ENCODE results near the gene ARFGAP1.
A peak's percentile ranks its signal among the peaks of the same experiment; 100 is the strongest.

ARFGAP1 gene

DNA sequence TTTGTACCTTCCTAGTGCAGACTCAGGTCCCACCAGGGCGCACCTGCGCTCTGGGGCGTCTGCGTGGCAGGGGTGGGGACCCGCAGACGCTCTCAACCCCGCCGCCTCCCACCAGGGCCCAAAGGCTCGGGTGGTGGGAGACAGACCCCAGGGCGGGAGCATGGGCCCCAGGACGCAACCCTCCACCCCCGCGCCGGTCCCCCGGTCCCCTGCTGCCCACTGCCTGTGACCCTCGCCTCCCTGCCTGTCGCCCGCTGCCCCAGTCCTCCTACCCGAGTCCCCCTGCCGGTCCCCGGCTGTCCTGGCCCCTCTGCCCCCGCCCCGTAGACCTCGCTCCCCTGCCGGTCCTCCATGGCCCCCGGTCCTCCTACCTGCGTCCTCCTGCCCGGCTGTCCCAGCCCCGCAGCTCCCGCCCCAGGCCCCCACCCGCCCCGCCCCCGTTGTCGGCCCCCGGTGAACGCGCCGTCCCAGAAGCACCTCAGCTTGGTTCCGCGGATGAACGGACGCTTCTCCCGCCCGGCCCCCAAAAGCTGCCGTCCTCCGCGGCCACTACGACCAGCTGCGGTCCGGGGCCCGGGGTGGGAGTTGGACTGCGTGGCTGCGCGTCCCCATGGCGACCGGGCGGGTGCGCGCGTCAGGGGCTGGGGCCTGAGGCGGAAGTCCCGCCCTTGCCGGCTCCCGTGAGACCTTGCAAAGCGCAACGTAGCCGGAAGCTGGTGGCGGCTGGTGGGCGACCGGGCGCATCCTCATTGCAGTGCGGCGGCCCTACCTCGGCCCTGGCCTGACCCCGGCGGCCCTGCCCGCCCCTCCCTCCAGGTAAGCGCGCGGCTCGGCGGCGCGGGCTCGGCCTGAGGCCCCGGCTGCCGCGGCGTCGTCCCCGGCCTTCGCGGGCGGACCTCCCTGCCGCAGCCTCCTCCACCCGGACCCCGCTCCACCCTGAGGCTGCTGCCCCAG is at the start of gene ARFGAP1:
ARFGAP1 (plus strand) TSS at position 709 of the 954 bp plus-strand sequence. CDS start 2,768 bp downstream, outside the sequence.
- DNase-seq = peak; percentile 93

DNA sequence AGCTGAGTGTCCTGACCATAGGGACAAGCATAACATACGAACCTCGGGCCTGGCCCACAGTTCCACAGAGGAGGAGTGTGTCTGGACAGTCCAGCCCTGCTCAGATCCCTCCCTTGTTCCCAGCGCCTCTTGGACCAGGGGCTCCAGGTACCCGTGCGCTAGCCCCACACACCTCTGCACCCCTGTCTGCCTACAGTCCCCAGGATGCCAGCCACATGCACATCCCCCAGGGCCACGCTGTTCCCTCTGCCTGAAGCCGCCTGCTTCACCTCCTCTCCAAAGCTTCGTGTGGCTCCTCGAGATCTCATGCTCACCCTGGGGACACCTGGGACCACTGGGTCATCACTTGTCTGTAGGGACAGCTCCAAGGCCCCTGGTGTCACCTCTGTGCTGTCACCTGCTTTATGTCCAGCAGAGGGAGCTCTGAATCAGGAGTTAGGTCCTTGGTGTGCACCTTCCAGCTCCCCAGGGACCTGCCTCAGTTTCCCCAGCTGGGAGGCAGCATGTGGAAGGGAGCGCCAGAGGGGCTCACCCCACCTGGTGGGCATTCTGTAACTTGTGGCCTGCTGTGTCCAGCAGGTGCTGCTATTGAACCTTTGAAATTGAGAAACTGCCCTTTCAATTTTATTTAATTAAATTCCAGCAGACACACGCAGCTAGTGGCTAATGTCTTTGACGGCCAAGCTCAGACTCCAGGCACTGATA is 49.3 kb upstream of the ARFGAP1 start:
- peak; percentile 70 for DNase-seq

DNA sequence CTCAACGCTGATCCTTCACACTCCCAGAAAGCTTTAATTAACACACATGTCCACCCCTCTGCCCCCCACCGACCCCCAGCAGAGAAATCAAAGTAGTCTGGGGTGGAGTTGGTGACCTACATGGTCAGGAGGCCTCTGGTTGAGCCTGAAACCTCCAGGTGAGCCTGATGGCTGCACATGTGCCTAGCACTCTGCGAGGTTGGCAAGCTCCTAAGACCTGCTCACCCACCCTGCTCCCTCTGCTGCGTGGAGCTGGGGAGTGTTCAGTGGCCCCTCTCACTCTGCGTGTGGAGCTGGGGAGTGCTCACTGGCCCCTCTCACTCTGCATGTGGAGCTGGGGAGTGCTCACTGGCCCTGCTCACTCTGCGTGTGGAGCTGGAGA is 48.8 kb upstream of the ARFGAP1 start:
- DNase-seq = no peak

DNA sequence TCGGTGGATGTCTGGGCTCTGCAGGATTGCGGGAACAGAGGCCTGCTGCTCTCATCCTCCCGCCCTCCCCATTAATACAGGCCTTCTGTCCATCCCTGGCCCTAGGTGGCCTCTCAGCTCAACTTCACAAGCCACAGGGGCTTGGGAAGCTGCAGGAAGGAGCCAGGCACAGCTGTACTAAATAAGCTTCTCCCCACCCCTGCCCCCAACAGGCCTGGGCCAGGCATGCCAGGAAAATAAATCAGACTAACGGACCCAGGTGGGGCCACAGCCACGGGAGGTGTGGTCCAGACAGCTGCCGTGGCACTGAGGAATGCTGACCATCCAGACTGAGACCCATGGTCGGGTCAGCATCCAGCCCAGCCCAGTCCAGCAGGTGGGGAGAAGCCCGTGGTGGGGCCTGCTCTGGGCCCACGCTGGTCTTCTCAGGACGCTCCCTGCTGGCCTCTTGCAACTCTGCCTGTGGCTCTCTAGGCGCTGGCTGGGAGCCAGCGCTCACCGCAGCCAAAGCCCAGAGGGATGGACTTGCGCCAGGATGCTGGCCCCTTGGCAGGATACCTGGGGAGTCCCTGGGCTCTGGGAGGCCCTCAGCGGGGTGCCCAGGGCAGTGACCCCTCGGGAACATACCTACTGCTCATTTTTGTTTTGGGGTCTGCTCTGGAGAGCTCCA is 48.1 kb upstream of the ARFGAP1 start:
- no peak for DNase-seq

DNA sequence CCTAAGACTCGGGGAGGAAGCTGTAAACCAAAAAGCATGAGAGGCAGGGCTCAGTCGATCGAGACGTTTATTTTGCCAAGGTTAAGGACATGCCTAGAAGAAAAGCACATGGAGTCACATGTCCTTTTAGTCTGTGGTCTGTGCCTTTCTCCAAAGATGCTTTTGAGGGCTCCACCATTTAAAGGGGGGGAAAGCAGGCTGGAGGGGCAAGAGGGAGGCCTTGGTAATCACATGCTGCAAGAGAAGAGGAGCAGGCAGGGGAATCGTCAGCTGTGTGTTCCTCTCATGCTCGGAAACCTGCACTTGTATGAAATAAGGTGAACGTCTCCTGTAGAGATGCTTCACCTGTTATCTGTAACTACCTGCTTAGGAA is 47.5 kb upstream of the ARFGAP1 start:
- no peak for DNase-seq

DNA sequence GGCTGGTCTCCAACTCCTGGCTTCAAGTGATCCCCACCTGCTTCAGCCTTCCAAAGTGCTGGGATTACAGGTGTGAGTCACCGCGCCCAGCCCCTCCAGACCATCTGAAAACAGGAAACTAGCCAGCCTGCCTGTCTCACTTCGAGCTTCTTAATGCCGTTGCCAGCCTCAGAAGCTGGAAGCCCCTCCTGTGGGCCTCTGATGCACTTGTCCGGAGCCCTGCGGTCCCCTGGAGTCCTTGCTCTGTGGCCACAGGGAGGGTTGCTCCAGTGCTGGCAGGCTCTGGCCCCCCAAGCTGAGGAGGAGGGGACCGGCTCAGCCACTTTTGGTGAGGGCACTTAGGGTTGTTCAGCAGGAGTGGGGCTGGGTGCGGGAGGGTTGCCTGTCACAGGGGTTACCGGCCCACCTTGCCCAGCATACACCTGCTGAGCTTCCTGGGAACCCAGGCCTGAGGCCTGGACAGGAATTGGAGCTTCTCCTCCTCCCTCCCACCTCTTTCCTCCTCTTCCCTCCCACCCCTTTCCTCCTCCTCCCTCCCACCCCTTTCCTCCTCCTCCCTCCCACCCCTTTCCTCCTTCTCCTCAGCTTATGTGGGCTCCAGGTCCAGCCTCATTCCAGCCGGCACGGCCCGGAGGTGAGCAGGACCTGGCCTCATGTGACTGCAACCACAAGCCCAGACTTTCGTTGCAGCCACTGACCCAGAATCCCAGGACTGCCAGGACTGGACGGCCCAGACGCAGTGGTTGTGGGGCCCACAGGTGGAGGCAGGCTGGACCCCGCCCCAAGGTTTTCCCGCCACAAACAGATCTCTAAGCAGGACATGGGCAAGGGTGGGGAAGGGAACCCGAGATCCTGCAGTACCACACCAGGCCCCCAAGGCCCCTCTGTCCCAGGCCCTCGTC is 46.3 kb upstream of the ARFGAP1 start:
- no peak for DNase-seq

DNA sequence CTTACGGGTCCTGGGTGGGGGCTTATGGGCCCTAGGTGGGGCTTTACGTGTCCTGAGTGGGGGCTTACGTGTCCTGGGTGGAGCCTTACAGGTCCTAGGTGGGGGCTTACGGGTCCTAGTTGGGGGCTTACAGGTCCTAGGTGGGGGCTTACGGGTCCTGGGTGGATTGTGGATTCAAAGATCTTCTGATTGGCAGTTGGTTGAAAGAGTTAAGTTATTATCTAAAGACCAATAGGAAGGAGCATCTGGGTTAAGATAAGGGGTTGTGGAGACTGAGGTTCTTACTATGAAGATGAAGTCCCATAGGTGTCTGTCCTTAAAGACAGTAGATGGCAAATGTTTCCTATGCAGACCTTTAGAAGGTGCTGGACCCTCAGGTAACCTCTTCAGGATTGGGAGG is 45.4 kb upstream of the ARFGAP1 start:
- no peak for DNase-seq

DNA sequence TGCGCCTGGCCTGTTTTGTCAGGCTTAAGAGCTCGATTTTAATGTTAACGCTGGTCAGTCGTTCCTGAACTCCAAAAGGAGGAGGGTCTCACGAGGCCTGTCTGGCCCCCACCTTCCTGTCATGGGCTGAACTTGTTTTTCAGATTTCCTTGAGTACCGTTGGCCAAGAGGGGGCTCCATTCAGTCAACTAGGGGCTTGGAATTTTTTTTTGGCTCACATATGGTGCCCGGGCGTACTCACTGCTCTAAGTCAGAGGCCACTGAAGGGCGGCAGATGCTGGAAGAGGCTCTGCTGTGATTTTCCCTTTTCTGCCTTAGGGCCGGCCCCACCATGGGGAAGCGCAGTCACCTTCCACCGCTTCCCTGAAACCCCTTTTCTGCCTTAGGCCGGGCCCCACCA is 43.8 kb upstream of the ARFGAP1 start:
- DNase-seq = no peak

DNA sequence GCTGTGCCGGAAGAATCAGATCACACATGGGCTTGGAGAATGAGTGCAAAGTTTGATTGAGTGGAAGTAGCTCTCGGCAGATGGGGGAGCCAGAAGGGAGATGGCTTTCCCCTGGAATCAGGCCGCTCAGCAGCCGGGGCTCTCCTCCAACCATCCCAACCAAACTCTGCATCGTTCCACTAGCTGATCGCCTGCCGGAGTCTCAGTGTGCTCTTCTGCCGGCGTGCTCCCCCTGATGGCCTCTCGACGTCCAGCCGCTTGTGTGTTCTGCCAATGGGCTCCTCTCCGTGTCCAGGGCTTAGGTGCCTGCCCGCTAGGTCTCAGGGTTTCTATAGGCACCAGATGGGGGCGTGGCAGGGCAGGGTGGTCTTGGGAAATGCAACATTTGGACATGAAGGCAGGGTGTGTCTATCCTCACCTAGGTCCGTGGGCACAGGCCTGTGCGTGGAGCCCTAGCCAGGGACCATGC is 41.8 kb upstream of the ARFGAP1 start:
- no peak for DNase-seq

DNA sequence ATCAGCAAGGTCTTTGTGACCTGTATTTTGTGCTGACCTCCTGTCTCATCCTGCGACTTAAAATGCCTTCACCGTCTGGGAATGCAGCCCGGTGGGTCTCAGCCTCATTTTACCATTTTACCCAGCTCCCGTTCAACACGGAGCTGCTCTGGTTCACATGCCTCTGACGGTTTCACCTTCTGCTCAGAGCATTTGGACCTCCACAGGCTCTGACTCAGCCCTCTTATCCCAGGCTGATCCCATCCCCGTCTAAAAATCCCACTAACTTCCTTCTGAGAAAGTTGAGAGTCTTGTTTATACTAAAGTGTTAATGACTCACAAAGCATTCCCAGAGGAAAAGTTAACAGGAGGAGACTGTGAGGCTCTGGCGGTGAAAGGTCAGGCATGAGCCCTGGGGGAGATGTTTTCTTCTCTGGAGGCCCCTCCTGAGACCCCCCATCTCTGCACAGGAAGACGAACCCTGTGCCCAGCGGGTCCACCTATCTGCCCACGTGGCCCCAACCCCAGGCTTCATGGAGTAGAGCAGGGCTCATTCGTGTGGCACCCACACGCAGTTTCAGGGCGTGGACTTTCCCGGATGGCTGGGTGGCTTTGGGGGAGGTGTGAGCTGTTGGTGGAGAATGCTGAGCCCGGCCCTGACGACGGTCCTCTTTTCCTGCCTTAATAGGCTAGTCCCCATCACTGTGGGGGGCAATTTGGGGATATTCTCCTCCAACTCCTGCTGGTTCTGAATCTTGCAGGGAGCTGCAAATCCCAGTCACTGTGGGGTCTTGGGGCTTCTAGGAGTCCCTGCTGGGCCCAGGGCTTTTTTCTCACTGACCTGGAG is 40.2 kb upstream of the ARFGAP1 start:
- DNase-seq = no peak

DNA sequence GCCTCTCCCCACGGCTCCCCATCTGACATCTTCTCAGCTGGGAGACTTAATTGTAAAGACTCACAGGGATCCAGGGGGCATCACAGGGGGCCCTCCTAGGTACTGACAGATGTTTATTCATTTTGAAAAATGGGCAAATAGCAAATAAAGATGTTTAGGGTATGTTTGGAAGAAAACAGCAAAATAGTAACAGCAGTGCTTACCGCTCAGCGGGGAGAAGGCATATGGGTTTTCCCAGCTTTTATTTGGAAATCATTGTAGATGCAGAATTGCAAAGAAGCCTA is 39.6 kb upstream of the ARFGAP1 start:
- no peak for DNase-seq

DNA sequence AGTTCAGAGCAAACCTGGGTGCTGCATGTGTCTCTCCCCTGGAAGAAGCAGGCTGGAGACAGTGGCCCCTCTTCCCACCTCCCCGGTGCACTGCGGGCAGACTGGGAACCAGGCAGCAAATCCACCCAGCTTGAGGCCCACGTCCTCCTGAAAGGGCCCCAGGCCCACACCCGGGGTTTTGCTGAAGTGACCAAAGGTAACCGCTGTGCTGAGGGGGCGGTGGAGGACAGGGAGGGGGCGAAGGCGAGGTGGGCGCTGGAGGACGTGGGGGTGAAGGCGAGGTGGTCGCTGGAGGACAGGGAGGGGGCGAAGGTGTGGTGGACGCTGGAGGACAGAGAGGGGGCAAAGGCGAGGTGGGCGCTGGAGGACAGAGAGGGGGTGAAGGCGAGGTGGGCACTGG is 38.7 kb upstream of the ARFGAP1 start:
- no peak for DNase-seq

DNA sequence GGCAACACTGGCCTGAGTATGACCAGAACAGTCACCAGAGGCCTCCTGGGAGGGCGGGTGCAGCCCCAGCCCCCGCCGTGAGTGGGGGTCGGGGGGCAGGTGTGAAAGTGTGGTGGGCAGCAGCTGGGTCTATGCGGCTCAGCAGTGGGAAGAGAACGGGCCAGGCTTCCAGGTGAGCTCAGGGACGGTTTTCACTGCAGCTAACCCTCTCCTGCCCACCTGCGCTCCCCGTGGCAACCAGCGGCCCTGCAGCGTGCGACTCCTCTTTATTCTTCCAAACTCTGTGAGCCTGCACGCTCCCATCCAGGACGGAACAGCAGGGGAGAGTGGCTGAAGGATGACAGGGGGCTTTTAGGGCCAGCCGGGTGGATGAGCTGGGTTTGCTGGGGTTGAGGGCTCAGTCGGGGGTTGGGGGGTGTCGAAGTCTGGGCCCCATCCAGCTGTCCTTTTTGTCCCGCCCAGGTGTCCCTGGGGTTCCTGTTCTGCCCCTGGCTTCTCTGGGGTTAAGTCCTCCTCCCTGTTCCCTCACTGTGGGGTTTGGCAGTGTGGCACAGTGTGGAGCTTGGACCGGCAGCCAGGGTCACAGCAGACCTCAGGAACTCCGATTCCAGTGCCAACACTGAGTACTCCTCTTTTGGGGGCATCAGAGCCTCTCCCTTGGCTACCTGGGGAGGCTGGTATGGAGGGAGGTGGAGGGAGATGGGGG is 37.8 kb upstream of the ARFGAP1 start:
- no peak for DNase-seq

DNA sequence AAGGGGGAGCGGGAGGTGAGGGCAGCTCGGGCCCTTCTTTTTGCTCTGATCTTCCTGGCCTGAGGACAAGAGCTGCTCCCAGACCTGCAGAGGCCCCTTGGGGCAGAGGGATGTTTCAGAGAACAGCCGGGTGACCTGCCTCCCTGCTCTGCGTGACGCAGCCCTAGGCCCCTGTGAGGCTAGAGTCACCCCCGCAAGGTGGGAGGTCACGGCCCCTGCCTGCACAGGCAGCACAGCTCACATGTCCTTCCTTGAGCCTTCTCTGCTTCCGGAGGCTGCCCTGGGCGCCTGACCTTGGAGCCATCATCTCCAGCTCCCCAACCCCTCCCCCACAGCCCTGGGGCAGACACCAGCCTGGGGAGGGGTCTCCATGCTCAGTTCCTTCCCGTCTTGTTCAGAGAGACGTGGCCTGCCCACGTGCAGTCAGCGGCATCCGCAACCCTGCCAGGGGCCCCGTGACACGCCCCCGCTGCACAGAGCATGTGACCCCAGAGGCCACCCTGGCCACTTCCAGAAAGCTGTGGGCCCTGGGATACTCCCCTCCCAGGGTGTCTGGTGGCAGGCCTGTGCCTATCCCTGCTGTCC is 37.1 kb upstream of the ARFGAP1 start, which contains the start of gene BIRC7:
BIRC7 (plus strand) TSS at position 507 of the 585 bp plus-strand sequence. CDS start 192 bp downstream, outside the sequence.
- DNase-seq = no peak

DNA sequence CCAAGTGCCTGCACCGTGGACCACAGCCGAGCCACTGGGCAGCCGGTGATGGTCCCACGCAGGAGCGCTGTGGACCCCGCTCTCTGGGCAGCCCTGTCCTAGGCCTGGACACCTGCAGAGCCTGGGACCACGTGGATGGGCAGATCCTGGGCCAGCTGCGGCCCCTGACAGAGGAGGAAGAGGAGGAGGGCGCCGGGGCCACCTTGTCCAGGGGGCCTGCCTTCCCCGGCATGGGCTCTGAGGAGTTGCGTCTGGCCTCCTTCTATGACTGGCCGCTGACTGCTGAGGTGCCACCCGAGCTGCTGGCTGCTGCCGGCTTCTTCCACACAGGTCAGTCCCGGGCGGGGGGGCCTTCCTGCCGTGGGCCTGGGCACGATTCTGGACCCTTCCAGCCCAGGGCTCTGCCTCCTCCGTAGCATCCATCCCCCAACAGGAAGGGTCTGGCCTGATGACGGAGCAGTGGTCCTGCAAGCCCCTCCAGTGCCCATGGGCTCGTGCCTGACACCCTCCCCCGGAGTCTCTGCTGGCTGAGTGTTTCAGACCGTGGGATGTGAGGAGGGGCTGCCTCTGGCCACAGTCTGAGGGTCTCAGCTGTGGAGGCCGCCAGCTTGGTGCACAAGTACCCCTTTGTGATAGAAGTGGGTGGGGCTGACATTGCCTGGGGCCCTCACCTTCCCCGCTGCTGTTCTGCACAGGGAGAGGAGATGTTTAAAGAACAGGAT is 36.3 kb upstream of the ARFGAP1 start:
- no peak for DNase-seq

DNA sequence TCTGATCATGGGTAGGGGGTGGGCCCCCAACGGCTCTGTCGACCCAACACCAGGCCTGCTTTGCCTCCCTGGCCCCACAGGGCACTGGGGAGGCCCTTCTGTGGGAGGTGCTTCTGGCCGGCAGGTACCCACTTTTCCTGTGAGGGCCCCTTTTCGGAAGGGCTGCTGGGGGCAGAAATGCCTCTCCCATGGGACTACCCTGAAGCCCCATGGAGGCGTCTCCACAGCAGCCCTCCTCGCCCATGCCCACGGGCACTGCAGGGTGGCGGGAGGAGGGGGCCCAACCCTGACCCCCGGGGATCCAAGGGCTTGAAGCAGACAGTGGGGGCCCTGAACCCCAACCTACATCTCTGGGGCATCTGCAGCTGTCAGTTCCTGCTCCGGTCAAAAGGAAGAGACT is 34.6 kb upstream of the ARFGAP1 start:
- DNase-seq = no peak

DNA sequence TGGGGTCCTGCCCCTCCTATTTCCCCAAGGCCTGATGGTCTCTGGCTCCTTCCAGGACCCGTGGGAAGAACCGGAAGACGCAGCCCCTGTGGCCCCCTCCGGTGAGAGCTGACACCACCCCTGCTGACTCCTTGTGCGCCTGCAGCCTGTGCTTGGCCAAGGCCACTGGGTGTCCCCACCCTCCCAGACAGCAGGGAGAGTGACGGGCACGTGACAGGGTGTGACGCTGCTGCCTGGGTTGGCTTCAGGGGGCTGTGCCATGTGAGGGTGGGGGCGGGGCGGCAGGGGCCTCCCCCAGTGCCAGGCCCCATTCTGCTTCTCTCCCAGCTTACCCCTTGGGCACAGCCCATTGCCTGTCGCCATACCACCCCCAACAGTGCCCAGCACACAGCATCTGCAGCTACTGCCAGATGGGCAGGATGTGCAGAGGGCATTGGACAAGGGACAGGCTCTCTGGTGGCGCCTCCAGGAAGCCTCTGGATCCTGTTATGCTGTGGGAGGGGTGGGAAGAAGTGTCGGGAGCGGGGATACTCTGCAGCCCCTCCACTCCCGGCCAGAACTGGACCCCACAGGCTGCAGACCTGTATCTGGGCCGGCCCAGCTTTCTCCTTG is 34.0 kb upstream of the ARFGAP1 start:
- no peak for DNase-seq

DNA sequence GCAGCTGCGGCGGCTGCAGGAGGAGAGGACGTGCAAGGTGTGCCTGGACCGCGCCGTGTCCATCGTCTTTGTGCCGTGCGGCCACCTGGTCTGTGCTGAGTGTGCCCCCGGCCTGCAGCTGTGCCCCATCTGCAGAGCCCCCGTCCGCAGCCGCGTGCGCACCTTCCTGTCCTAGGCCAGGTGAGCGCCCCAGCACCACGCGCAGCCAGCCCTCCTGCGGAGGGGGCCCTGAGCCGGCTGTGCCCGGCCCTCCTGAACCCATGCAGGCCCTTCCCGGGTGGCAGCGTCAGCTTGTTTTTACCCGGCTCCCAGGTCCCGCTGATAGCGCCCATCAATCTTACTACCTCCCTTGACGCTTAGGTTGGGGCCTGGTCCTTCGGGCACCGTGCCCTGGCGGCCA is 33.2 kb upstream of the ARFGAP1 start:
- DNase-seq = no peak

DNA sequence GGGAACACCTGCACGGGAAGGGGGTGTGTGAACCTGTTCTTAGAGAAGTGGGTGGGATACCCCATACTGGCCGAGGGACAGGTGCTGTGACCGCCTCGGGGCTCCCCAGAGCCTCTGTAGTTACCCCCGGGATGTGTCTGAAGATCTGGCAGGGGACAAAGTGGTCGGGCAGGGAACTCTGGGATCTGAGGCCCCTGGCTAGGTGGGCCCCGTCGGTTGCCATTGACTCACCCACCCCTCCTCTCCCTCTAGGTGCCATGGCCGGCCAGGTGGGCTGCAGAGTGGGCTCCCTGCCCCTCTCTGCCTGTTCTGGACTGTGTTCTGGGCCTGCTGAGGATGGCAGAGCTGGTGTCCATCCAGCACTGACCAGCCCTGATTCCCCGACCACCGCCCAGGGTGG is 32.6 kb upstream of the ARFGAP1 start:
- no peak for DNase-seq

All from activated CD8-positive, alpha-beta memory T cell treated with anti-CD3 and anti-CD28 coated beads, Interleukin-2, amount 50 U/mL, for 48 hours (primary cell).